HepG2 (cell line): Measurements from ENCODE around the gene ZFHX3. TPM values are rescaled to one million over a fixed set of nuclear protein-coding genes. Genes with fewer than 3 reads are reported as not detected.

Source experiments
- CHD4 ChIP-seq: fragments of 200-600 bp; sonication (generic); IDR thresholded peaks from 2 replicates; pipeline ENCODE4 v1.7.0; 2017; ENCODE audit warnings: mild to moderate bottlenecking, low read length, borderline replicate concordance
- FOXA3 ChIP-seq: IDR thresholded peaks from 2 replicates; pipeline ENCODE4 v1.6.1; 2016; ENCODE audit warnings: missing genetic modification reagents, missing compliant biosample characterization
- GATA4 ChIP-seq: sonication (generic); IDR thresholded peaks from 2 replicates; pipeline ENCODE4 v1.6.1; 2016; ENCODE audit warnings: antibody characterized with exemption, low read depth, borderline replicate concordance
- MAZ ChIP-seq, 2 experiments: sonication (generic) in 1 of 2; formaldehyde crosslinking in 1 of 2; IDR thresholded peaks; 2 replicates each; pipeline versions ENCODE4 v1.5.0 to v1.6.1; 2012 to 2020; ENCODE audit warnings: low read depth in 2 of 2, mild to moderate bottlenecking in 2 of 2, borderline replicate concordance in 1 of 2, improper control_type of control experiment in 1 of 2, low read length in 1 of 2, missing genetic modification reagents in 1 of 2, moderate library complexity in 1 of 2
- PRPF4 ChIP-seq: fragments of 200-400 bp; formaldehyde crosslinking; IDR thresholded peaks from 2 replicates; pipeline ENCODE4 v1.6.1; 2016; ENCODE audit warnings: low read length, low read depth; ENCODE audit not compliant: poor library complexity, severe bottlenecking
- ZNF138 ChIP-seq: sonication (generic); formaldehyde crosslinking; IDR thresholded peaks from 2 replicates; pipeline ENCODE4 v1.5.0; 2020; ENCODE audit warnings: mild to moderate bottlenecking, low read depth, missing genetic modification reagents
- ZNF180 ChIP-seq: sonication (generic); formaldehyde crosslinking; IDR thresholded peaks from 2 replicates; pipeline ENCODE4 v1.4.0; 2020; ENCODE audit warnings: low read depth, missing genetic modification reagents, borderline replicate concordance
- ZNF550 ChIP-seq: sonication (generic); formaldehyde crosslinking; IDR thresholded peaks from 2 replicates; pipeline ENCODE4 v1.4.0; 2020; ENCODE audit warnings: mild to moderate bottlenecking, missing genetic modification reagents, borderline replicate concordance
- ZNF691 ChIP-seq: sonication (generic); formaldehyde crosslinking; IDR thresholded peaks from 2 replicates; pipeline ENCODE4 v1.4.0; 2020; ENCODE audit warnings: missing genetic modification reagents, low read depth, mild to moderate bottlenecking, borderline replicate concordance
- ZSCAN20 ChIP-seq: sonication (generic); formaldehyde crosslinking; IDR thresholded peaks from 2 replicates; pipeline ENCODE4 v1.4.0; 2020; ENCODE audit warnings: missing genetic modification reagents, mild to moderate bottlenecking, borderline replicate concordance
- polyA plus RNA-seq, 8 experiments: library from polyadenylated mRNA; depleted of rRNA in 3 of 8; stranded (reverse) in 7 of 8; unstranded in 1 of 8; fragments of >200 nt; fragmentation: Illumina TruSeq in 4 of 8; extraction: Trizol in 4 of 8; gene quantifications; 2 replicates each; pipeline versions ENCODE4 v1.2.1 to v1.2.3, GENCODE V29; 2011 to 2016; ENCODE audit warnings: low read depth in 4 of 8, missing spikeins in 1 of 8, mixed read lengths in 1 of 8; ENCODE audit not compliant: insufficient read depth in 1 of 8
- total RNA-seq, 5 experiments: library from RNA; depleted of rRNA; stranded (reverse); fragments of >200 nt; fragmentation: Illumina TruSeq; extraction: Trizol; gene quantifications; 2 replicates each; pipeline ENCODE4 v1.2.3, GENCODE V29; 2016; ENCODE audit warnings: low read depth in 1 of 5
- TF ChIP-seq, protein P1 (sequence below): sonication (generic); formaldehyde crosslinking; IDR thresholded peaks from 2 replicates; pipeline ENCODE4 v1.5.1; 2020; ENCODE audit warnings: mild to moderate bottlenecking, moderate library complexity, missing genetic modification reagents
- TF ChIP-seq, protein P2 (sequence below): sonication (generic); formaldehyde crosslinking; IDR thresholded peaks from 2 replicates; pipeline ENCODE4 v1.8.0; 2022; ENCODE audit warnings: missing genetic modification reagents, low read depth, mild to moderate bottlenecking, borderline replicate concordance

The ZFHX3 gene
- total and polyA plus RNA-seq, 2 of the 13 experiments (the other 11 are each of a cell fraction or from before 2014, with no cell fraction given) = 5.0 to 6.0 TPM

DNA sequence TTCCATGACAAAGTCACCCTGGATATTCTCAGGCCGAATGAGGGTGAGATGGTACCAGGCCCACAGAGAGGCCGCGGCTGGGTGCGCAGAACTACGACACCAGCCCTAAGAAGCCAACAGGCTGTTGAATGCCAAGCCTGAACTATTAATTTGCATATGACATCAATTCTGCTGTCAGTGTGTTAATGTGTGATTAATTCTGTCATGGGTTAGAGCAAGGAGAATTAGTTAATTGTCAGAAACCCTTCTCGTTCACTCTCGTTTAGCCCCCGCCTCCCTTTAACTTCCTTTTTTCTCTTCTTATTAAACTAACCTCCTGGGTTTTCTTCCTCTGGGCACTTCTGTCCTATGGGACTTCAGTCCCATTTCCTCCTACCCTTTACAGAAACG is 123.4 kb downstream of the ZFHX3 start (continued):
- TF ChIP-seq, protein P1, sequence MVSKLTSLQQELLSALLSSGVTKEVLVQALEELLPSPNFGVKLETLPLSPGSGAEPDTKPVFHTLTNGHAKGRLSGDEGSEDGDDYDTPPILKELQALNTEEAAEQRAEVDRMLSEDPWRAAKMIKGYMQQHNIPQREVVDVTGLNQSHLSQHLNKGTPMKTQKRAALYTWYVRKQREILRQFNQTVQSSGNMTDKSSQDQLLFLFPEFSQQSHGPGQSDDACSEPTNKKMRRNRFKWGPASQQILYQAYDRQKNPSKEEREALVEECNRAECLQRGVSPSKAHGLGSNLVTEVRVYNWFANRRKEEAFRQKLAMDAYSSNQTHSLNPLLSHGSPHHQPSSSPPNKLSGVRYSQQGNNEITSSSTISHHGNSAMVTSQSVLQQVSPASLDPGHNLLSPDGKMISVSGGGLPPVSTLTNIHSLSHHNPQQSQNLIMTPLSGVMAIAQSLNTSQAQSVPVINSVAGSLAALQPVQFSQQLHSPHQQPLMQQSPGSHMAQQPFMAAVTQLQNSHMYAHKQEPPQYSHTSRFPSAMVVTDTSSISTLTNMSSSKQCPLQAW (CRISPR knock-in tag) = peak; percentile 12
- TF ChIP-seq ZNF550 = no peak
- TF ChIP-seq ZSCAN20 (CRISPR knock-in tag) = 0 out of 2 replicates have a peak, but pooled peaks have one; percentile 31
- no peak for TF ChIP-seq GATA4
- TF ChIP-seq FOXA3 (CRISPR knock-in tag) = no peak
- 0 out of 2 replicates have a peak, but pooled peaks have one; percentile 9 for TF ChIP-seq ZNF180 (CRISPR knock-in tag)
- 0 out of 2 replicates have a peak, but pooled peaks have one; percentile 18 for TF ChIP-seq ZNF138
- TF ChIP-seq, protein P2, sequence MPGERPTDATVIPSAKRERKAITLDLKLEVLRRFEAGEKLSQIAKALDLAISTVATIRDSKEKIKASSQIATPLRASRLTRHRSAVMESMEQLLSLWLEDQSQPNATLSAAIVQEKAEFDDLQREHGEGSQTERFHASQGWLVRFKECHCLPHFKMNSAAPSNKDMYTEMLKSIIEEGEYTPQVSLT (CRISPR knock-in tag) = no peak
- no peak for TF ChIP-seq MAZ (IDR thresholded peaks at IDR 0.05; ENCODE audit: borderline replicate concordance, low read depth, low read length)
- TF ChIP-seq MAZ (CRISPR knock-in tag; IDR thresholded peaks at IDR 0.05; ENCODE audit: low read depth) = peak; percentile 20; the same call in 1 of the 2 replicates
- TF ChIP-seq PRPF4 = peak; percentile 37
- 0 out of 2 replicates have a peak, but pooled peaks have one; percentile 10 for TF ChIP-seq CHD4
- no peak for TF ChIP-seq ZNF691 (CRISPR knock-in tag)
- TF ChIP-seq, all 625 proteins: peak for 12
